CD4-positive, CD25-positive, alpha-beta regulatory T cell (primary cell): Measurements from ENCODE around the gene EML5. TPM values are rescaled to one million over a fixed set of nuclear protein-coding genes. Genes with fewer than 3 reads are reported as not detected.

ENCODE experiments used
- ATAC-seq, 2 donors: fragments of 150-1000 bp; cut with Tn5 transposase; one replicate each; pipeline ENCODE4 v1.10.0; 2021; ENCODE audit warnings: low read depth in 2 of 2, moderate number of reproducible peaks in 2 of 2, moderate library complexity in 1 of 2
- DNase-seq, 3 donors: peaks; one replicate each; pipeline versions ENCODE4 v3.0.0 to v3.0.0-alpha.2; 2012 to 2022; ENCODE audit warnings: mixed read lengths in 1 of 3
- H3K27ac ChIP-seq: one replicate; pipeline ENCODE4 v1.7.0; 2013; ENCODE audit warnings: mild to moderate bottlenecking, low read length; ENCODE audit not compliant: insufficient read depth, poor library complexity, severe bottlenecking
- H3K27me3 ChIP-seq: one replicate; pipeline ENCODE4 v1.7.0; 2013; ENCODE audit warnings: low read length; ENCODE audit not compliant: control insufficient read depth, insufficient read depth
- H3K36me3 ChIP-seq: one replicate; pipeline ENCODE4 v1.7.0; 2013; ENCODE audit warnings: mild to moderate bottlenecking, low read length, moderate library complexity; ENCODE audit not compliant: control insufficient read depth, insufficient read depth
- H3K4me1 ChIP-seq: 2 replicates; pipeline ENCODE4 v1.7.0; 2013; ENCODE audit warnings: mild to moderate bottlenecking, low read length; ENCODE audit not compliant: insufficient read depth, control insufficient read depth, poor library complexity, severe bottlenecking
- H3K4me3 ChIP-seq: one replicate; pipeline ENCODE4 v1.7.0; 2013; ENCODE audit warnings: low read depth, mild to moderate bottlenecking, low read length, moderate library complexity
- H3K9me3 ChIP-seq, 2 experiments: 1 replicate in 1 of 2; 2 replicates in 1 of 2; pipeline ENCODE4 v1.7.0; 2013; ENCODE audit warnings: low read length in 2 of 2, mild to moderate bottlenecking in 1 of 2, moderate library complexity in 1 of 2; ENCODE audit not compliant: control insufficient read depth in 2 of 2
- H3K27ac Mint-ChIP-seq, 3 donors: one replicate each; pipeline ENCODE4 v1.8.0; 2020 to 2022; ENCODE audit warnings: mild to moderate bottlenecking in 3 of 3, mixed read lengths in 3 of 3, moderate library complexity in 2 of 3
- H3K27me3 Mint-ChIP-seq: one replicate; pipeline ENCODE4 v1.8.0; 2022; ENCODE audit warnings: mild to moderate bottlenecking, mixed read lengths
- H3K36me3 Mint-ChIP-seq: one replicate; pipeline ENCODE4 v1.8.0; 2020; ENCODE audit warnings: mixed read lengths
- H3K4me1 Mint-ChIP-seq, 4 donors: one replicate each; pipeline ENCODE4 v1.8.0; 2020 to 2022; ENCODE audit warnings: mixed read lengths in 4 of 4, mild to moderate bottlenecking in 1 of 4
- H3K4me3 Mint-ChIP-seq, 4 donors: one replicate each; pipeline ENCODE4 v1.8.0; 2020 to 2022; ENCODE audit warnings: mild to moderate bottlenecking in 4 of 4, mixed read lengths in 4 of 4, moderate library complexity in 3 of 4
- H3K9me3 Mint-ChIP-seq, 7 donors: one replicate each; pipeline ENCODE4 v1.8.0; 2020 to 2022; ENCODE audit warnings: mixed read lengths in 7 of 7, mild to moderate bottlenecking in 3 of 7, moderate library complexity in 2 of 7
- polyA plus RNA-seq, 4 donors: library from polyadenylated mRNA; unstranded; fragments of 300-500 nt; fragmentation: Illumina TruSeq; gene quantifications; one replicate each; pipeline ENCODE4 v1.2.3, GENCODE V29; 2021
- total RNA-seq: library from RNA; stranded (reverse); gene quantifications from one replicate; pipeline ENCODE4 v1.2.3, GENCODE V29; 2022

The EML5 gene
- total and polyA plus RNA-seq, 5 donors from 2014 or later, result 0.11 to 0.69 (median 0.24) TPM; not detected in 1

- H3K27me3 ChIP-seq, result no peaks in the 10 kb centered on the region
- H3K9me3 Mint-ChIP-seq, result no peaks in the 10 kb centered on the region
- H3K36me3 ChIP-seq, result no peaks in the 10 kb centered on the region
- no peak overlapping the region for H3K27ac ChIP-seq
- no peak overlapping the region for H3K4me3 Mint-ChIP-seq
- no peaks in the 10 kb centered on the region for H3K27me3 Mint-ChIP-seq
- H3K4me1 ChIP-seq, result no peaks in the 10 kb centered on the region
- H3K4me3 ChIP-seq, result no peak overlapping the region
- H3K27ac Mint-ChIP-seq, result no peak overlapping the region
- no peaks in the 10 kb centered on the region for H3K4me1 Mint-ChIP-seq
- DNase-seq, result no peak
- no peak for ATAC-seq
- H3K9me3 ChIP-seq, result no peaks in the 10 kb centered on the region
- H3K36me3 Mint-ChIP-seq, result peaks cover 4% of the 10 kb centered on the region
Observed at GRCh38 chr14:88682495-88683114, 110.1 kb downstream of the EML5 start.

GRCh38 chr14:88681755-88682494, 110.8 kb downstream of the EML5 start:
- Mint-ChIP-seq H3K4me1 (no peaks in the 10 kb centered on the region), H3K36me3 (peaks cover 4% of the 10 kb centered on the region), H3K27ac (no peak overlapping the region), H3K27me3 (no peaks in the 10 kb centered on the region), H3K4me3 (no peak overlapping the region), H3K9me3 (no peaks in the 10 kb centered on the region)
- Histone ChIP-seq H3K4me3 (no peak overlapping the region), H3K4me1 (no peaks in the 10 kb centered on the region), H3K27ac (no peak overlapping the region), H3K9me3 (no peaks in the 10 kb centered on the region), H3K27me3 (no peaks in the 10 kb centered on the region), H3K36me3 (no peaks in the 10 kb centered on the region)
- ATAC-seq, result no peak
- no peak for DNase-seq

GRCh38 chr14:88669346-88669745, 123.4 kb downstream of the EML5 start:
- Histone ChIP-seq H3K4me1 (no peaks in the 10 kb centered on the region), H3K9me3 (no peaks in the 10 kb centered on the region), H3K27ac (no peak overlapping the region), H3K36me3 (no peaks in the 10 kb centered on the region), H3K4me3 (no peak overlapping the region), H3K27me3 (no peaks in the 10 kb centered on the region)
- Mint-ChIP-seq H3K27me3 (no peaks in the 10 kb centered on the region), H3K4me3 (no peak overlapping the region), H3K9me3 (peaks cover 0 to 8% (median 6%) of the 10 kb centered on the region in 7 donors), H3K4me1 (peaks cover 0 to 2% (median 0%) of the 10 kb centered on the region in 4 donors), H3K27ac (no peak overlapping the region), H3K36me3 (peaks cover 7% of the 10 kb centered on the region)
- DNase-seq (no peak), ATAC-seq (no peak)

- H3K27me3 Mint-ChIP-seq, result no peaks in the 10 kb centered on the region
- peaks cover 0 to 2% (median 0%) of the 10 kb centered on the region in 4 donors for H3K4me1 Mint-ChIP-seq
- no peak overlapping the region for H3K4me3 Mint-ChIP-seq
- Histone ChIP-seq H3K9me3 (no peaks in the 10 kb centered on the region), H3K4me1 (no peaks in the 10 kb centered on the region), H3K36me3 (no peaks in the 10 kb centered on the region), H3K27me3 (no peaks in the 10 kb centered on the region), H3K27ac (no peak overlapping the region), H3K4me3 (no peak overlapping the region)
- ATAC-seq (no peak), DNase-seq (no peak)
- no peak overlapping the region for H3K27ac Mint-ChIP-seq
- peaks cover 7% of the 10 kb centered on the region for H3K36me3 Mint-ChIP-seq
- peaks cover 0 to 8% (median 6%) of the 10 kb centered on the region in 7 donors for H3K9me3 Mint-ChIP-seq
Observed at GRCh38 chr14:88668448-88669116, 124.2 kb downstream of the EML5 start.

GRCh38 chr14:88667555-88668273, 125.0 kb downstream of the EML5 start:
- no peak overlapping the region for H3K27ac ChIP-seq
- Mint-ChIP-seq H3K4me3 (no peak overlapping the region), H3K27me3 (no peaks in the 10 kb centered on the region), H3K4me1 (peaks cover 0 to 2% (median 0%) of the 10 kb centered on the region in 4 donors), H3K27ac (no peak overlapping the region), H3K36me3 (peaks cover 7% of the 10 kb centered on the region), H3K9me3 (peaks cover 0 to 8% (median 5%) of the 10 kb centered on the region in 7 donors)
- H3K4me1 ChIP-seq, result no peaks in the 10 kb centered on the region
- DNase-seq, result peak; percentile 19 to 77 (median 56)
- H3K9me3 ChIP-seq, result no peaks in the 10 kb centered on the region
- peak; percentile 57 to 58 for ATAC-seq
- H3K4me3 ChIP-seq, result no peak overlapping the region
- H3K36me3 ChIP-seq, result no peaks in the 10 kb centered on the region
- no peaks in the 10 kb centered on the region for H3K27me3 ChIP-seq

GRCh38 chr14:88660056-88660455, 132.7 kb downstream of the EML5 start:
- no peaks in the 10 kb centered on the region for H3K36me3 ChIP-seq
- ATAC-seq (no peak), DNase-seq (no peak)
- Mint-ChIP-seq H3K36me3 (peaks cover 17% of the 10 kb centered on the region), H3K9me3 (peaks cover 0 to 13% (median under 1%) of the 10 kb centered on the region in 7 donors), H3K27me3 (no peaks in the 10 kb centered on the region), H3K4me3 (no peak overlapping the region), H3K4me1 (no peaks in the 10 kb centered on the region), H3K27ac (no peak overlapping the region)
- H3K4me3 ChIP-seq, result no peak overlapping the region
- no peaks in the 10 kb centered on the region for H3K27me3 ChIP-seq
- H3K27ac ChIP-seq, result no peak overlapping the region
- H3K4me1 ChIP-seq, result no peaks in the 10 kb centered on the region
- no peaks in the 10 kb centered on the region for H3K9me3 ChIP-seq

GRCh38 chr14:88639221-88639620, 153.5 kb downstream of the EML5 start:
- H3K27me3 Mint-ChIP-seq, result peaks cover 11% of the 10 kb centered on the region
- DNase-seq, result no peak
- H3K36me3 Mint-ChIP-seq, result peaks cover 33% of the 10 kb centered on the region
- Histone ChIP-seq H3K4me1 (no peaks in the 10 kb centered on the region), H3K27me3 (no peaks in the 10 kb centered on the region), H3K4me3 (no peak overlapping the region), H3K9me3 (no peaks in the 10 kb centered on the region), H3K36me3 (no peaks in the 10 kb centered on the region), H3K27ac (no peak overlapping the region)
- H3K4me1 Mint-ChIP-seq, result no peaks in the 10 kb centered on the region
- no peak overlapping the region for H3K4me3 Mint-ChIP-seq
- peaks cover 0 to 24% (median 7%) of the 10 kb centered on the region in 7 donors for H3K9me3 Mint-ChIP-seq
- no peak overlapping the region for H3K27ac Mint-ChIP-seq
- ATAC-seq, result no peak
